HepG2 (cell line): ENCODE data around the gene PACS1.

Experiments
- HNRNPLL ChIP-seq: fragments of 200-400 bp; formaldehyde crosslinking; IDR thresholded peaks from 2 replicates; pipeline ENCODE4 v1.6.1; 2017; ENCODE audit warnings: mild to moderate bottlenecking, low read depth, low read length; ENCODE audit not compliant: poor library complexity, severe bottlenecking
- MAFF ChIP-seq: IDR thresholded peaks from 2 replicates; pipeline ENCODE4 v1.6.1; 2011; ENCODE audit warnings: low read depth, low read length, improper control_type of control experiment
- ZSCAN25 ChIP-seq: sonication (generic); formaldehyde crosslinking; IDR thresholded peaks from 2 replicates; pipeline ENCODE4 v1.8.0; 2022; ENCODE audit warnings: mild to moderate bottlenecking, missing genetic modification reagents
- TF ChIP-seq, protein P1 (sequence below): sonication (generic); formaldehyde crosslinking; IDR thresholded peaks from 2 replicates; pipeline ENCODE4 v1.8.0; 2022; ENCODE audit warnings: missing genetic modification reagents, mild to moderate bottlenecking, borderline replicate concordance
- TF ChIP-seq, protein P2 (sequence below): sonication (generic); formaldehyde crosslinking; IDR thresholded peaks from 2 replicates; pipeline ENCODE4 v1.8.1; 2023; ENCODE audit warnings: mild to moderate bottlenecking, missing genetic modification reagents

DNA sequence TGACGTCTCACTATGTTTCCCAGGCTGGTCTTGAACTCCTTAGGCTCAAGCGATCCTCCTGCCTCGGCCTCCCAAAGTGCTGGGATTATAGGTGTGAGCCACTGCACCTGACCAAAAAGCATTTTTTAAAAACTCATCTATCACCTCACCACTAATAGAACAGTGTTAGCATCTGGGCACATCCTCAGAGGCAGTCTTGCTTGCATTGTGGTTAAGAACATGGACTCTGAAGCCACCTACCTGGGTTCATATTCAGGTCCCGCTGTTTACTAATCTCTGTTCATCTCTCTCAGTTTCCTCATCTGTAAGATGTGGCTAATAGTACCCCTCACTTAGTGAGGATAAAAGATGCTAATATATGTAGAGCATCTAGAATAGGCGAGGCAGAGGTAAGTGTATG, 90.6 kb downstream of the PACS1 start:
- TF ChIP-seq HNRNPLL (no peak), MAFF (no peak), ZSCAN25 (CRISPR knock-in tag) (no peak)
- TF ChIP-seq, protein P1, sequence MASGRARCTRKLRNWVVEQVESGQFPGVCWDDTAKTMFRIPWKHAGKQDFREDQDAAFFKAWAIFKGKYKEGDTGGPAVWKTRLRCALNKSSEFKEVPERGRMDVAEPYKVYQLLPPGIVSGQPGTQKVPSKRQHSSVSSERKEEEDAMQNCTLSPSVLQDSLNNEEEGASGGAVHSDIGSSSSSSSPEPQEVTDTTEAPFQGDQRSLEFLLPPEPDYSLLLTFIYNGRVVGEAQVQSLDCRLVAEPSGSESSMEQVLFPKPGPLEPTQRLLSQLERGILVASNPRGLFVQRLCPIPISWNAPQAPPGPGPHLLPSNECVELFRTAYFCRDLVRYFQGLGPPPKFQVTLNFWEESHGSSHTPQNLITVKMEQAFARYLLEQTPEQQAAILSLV (CRISPR knock-in tag): no peak
- TF ChIP-seq, protein P2, sequence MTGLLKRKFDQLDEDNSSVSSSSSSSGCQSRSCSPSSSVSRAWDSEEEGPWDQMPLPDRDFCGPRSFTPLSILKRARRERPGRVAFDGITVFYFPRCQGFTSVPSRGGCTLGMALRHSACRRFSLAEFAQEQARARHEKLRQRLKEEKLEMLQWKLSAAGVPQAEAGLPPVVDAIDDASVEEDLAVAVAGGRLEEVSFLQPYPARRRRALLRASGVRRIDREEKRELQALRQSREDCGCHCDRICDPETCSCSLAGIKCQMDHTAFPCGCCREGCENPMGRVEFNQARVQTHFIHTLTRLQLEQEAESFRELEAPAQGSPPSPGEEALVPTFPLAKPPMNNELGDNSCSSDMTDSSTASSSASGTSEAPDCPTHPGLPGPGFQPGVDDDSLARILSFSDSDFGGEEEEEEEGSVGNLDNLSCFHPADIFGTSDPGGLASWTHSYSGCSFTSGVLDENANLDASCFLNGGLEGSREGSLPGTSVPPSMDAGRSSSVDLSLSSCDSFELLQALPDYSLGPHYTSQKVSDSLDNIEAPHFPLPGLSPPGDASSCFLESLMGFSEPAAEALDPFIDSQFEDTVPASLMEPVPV: no peak
